HG03378 (cell line): ENCODE data around the gene SLC16A10.
"Not testable (repeated sequence)": the region's sequence is repeated elsewhere in the genome, so short reads cannot be mapped to it uniquely, and the experiment has no call there.

ENCODE experiments used
- ATAC-seq: cut with Tn5 transposase; IDR thresholded peaks from one replicate; pipeline ENCODE4 v1.9.1; 2021; ENCODE audit warnings: mild to moderate bottlenecking, moderate library complexity; ENCODE audit not compliant: unreplicated experiment

SLC16A10 gene

DNA sequence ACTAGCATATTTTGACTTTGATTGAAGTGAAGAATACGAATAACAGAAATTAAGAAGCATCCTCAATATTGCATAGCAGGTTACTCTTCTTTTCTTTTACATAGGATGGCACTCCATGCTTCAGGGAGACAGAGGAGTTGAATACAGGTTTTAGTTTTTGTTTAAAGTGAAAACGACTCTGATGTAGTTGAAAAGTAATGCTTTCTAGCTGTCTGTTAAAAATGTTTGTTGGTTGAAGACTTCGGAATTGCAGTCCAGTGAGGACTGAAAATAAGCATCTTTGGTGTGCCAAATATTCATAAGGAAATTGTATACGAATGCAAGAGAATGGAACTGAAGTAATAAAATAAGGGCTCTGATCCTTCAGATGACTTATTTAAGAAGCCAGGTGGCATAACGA is 618 bp upstream of the SLC16A10 start:
- no peak for ATAC-seq

DNA sequence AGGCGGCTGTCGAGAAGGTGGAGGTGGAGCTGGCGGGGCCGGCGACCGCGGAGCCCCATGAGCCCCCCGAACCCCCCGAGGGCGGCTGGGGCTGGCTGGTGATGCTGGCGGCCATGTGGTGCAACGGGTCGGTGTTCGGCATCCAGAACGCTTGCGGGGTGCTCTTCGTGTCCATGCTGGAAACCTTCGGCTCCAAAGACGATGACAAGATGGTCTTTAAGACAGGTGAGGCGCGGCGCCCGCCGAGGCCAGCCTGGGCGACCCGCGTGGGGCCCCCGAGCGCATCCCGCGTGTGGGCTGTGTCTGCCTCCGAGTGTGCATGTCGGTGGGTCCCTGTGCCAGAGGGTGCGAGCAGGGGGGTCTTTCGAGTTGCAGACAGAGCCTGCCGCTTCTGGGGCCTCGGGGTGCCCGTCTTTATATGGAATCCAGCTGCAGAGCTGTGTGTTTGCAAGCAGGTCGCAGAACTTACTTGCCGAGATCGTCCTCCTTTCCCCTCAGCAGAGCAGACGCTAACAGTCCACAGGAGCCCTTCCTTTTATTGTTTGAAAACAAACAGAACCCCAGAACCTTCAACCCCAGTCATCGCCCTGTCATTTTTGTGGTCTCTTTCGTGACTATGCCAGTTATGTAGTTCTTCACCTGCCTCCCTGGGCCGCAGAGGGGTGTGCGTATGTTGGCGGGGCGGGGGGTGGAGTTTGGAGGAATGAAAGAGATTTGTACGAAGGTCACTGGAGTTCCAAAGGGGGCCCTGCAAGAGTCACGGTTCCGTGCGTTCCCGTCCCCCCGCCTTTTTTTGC is 766 bp downstream of the SLC16A10 start:
- ATAC-seq: no peak

DNA sequence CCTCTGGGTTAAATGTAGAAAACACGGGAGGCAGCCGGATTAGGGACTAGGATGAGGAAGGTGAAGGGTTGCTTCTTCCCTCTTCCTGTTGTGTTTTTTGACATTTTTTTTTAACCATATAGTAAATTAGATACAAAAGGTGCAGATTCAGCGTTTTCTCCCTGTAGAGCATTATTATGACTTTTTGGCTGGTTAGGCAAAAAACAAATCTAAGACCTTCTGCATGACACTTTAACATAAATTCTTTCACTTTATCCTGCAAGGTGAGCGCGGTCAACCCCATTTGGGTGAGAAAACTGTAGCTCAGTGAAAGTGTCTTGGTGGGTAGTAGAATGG is 1.3 kb downstream of the SLC16A10 start:
- no peak for ATAC-seq

DNA sequence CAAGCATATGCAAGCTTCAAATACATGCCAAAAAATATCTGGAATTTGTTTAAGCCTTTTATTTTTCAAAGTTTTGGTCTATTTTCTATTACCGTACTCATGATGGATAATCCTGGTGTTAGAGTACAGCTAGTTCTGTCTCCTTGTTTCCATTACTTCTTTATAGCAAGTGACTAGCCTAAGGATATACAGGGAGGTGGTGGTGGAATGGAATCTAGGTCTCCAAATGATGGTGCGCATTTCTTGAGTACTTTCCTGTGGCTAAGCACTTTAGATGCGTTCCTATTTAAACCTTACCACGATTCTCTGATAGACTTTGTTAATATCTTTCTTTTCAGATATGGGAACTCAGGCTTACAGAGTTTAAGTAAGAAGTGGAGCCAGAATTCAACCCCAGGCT is 3.5 kb downstream of the SLC16A10 start:
- ATAC-seq: no peak

DNA sequence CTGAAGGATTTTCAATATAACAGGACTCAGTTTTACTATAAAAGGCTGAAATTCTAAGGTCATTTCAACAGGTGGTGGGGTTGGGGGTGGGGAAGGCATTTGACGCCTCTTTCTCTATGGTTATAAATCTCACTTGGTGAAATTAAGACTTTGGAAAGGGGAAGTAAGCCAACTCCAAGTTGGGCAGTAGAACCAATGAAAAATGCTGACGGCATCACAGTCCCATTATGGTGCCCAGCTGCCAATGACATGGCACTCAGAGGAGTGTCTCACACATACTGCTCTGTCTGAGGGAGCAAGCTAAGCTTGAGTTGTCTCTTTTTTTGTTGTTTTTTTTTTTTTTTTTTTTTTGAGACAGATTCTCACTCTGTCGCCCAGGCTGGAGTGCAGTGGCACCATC is 4.7 kb downstream of the SLC16A10 start:
- ATAC-seq: no peak

DNA sequence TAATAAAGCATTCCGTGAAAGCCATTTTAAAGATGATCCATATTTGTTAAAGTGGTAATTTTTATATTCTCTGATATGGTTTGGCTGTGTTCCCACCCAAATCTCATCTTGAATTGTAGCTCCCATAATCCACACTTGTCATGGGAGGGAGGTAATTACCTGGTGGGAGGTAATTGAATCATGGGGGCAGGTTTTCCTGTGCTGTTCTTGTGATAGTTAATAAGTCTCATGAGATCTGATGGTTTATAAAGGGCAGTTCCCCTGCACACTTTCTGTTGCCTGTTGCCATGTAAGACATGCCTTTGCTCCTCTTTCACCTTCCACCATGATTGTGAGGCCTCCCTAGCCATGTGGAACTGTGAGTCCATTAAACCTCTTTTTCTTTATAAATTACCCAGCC is 8.2 kb downstream of the SLC16A10 start:
- not testable (repeated sequence) for ATAC-seq

DNA sequence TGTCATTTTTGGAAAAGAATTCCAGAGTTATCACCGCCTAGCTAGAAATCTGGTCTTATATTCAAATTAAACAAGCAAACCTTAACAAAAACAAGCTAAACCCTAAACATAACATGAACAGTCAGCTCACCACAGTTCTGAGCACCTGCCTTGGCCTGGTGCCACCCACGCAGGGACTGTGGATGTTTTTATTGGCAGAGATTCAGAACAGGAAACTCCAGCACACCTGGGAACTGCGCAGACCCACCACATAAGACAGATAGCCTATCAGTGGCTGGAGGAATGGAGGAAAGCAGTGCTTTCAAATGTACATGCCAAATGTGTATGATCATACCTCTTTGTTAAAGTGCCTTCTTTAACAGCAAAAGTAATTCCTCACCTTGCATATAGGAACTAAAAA is 8.9 kb downstream of the SLC16A10 start:
- ATAC-seq: no peak

DNA sequence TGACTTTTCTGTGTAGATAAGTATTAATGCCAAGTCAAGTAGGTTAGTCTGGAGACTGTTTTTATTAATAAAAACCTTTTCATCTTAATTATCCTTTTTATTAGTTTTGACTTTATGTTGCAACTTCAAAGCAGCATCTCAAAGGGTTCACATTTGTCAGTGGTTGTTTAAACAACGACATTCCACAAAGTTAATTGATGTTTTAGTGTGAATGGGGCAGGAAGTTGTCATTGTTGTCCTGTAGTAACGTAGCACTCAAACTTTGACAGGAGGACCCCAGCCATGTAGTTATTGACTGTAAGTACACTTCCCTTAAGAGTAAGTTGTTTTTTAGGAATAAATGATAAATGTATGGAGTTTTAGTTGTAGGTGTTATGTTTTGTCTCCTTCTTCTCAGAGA is 11.3 kb downstream of the SLC16A10 start:
- no peak for ATAC-seq

DNA sequence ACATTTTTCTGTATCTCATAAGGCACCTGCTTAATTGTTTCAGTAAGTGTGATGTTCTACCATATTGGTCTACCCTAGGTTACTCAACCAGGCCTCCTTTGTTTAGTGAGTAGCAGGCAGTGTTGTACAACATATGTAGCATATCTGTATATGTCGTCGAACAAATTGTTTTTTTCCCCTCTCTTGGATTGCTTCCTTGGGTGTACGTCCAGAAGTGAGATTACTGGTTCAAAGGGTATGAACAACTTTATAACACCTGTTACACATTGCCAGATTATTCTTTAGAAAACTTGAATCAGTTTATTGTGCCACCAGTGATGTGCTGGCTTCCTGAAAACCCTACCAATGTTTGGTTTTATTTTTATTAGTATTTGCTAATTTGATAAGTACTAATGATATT is 14.7 kb downstream of the SLC16A10 start:
- ATAC-seq: no peak

DNA sequence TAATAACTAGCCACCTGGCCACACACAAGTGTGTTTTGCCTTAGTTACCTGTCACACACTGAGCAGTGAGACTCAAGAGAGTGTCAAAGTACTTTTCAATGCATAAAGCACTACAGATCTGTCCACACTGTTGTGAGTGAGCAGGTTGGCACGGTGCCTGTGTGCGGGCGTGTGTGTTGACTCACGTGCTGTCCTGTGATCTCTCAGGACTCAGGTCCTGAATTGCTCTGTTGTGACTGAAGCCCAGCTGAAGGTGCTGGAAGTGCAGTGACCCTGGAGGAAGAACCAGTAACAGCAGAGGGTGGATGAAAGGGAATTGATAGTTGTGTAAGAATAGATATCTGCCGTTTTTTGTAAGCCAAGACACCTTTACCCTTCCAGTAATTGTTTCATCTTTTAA is 18.3 kb downstream of the SLC16A10 start:
- no peak for ATAC-seq

DNA sequence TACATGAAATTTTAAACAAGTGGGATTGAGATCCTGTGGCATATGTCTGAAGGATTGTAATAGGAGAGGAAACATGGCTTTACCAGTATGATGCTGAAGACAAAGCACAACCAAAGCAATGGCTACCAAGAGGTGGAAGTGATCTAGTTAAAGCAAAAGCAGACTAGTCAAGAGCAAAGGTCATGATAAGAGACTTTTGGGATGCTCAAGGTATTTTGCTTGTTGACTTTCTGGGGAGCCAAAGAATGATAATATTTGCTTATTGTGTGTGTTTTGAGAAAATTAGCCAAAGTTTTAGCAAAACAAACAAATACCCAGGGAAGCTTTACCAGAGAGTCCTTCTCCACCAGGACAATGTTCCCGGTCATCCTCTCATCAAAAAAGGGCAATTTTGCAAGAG is 20.3 kb downstream of the SLC16A10 start:
- ATAC-seq: no peak

DNA sequence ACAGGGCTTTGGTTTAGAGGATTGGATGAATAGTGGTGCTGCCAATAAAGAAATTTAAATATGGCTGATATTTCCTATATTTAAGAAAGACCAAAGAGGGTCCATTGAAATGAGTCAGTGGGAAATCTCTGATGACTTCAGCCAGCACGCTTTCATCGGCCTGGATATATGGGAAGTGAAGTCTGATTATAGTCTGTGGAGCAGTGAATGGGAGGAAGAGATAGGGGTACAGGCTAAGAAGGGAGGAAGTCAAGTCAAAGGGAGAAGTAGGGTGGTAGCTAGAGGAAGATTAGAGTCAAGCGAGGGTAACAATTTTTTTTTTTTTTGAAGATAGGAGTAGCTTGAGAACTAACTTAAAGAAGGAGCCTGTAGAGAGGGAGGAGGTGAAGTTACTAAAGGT is 22.7 kb downstream of the SLC16A10 start:
- no peak for ATAC-seq

DNA sequence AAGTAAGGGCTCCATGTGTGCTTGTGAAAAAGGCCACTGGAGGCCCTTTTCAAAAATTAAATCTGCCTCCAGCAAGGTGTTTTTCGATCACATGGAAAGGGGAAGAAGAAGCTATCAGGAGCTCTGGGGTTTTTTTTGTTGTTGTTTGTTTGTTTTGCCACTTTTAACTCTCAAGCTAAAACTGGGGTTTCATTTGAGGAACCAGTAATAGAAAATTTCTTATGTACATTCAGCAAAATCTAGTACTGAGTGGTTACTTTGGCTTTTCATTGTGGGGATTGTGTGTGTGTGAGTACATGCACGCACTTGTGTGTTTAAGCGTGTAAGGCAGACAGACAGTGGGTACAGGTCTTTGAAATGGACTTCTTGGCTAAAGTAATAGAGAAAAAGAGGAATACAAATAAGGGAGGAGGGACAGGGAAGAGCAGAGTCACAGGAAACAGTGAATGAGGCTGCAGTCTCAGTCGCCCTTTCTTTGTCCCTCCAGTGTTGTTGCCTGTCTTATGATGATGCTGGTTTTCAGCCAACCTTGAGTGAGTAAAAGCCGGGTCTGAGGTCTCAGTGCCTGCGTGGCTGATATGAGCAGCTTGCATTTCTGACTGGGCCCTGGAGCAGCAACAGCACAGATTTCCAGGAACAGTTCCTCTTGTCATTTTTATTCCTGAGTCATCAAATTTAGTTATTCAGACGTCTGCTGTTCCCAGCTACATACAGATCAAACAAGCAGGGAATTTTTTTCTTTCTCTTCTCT is 26.2 kb downstream of the SLC16A10 start:
- no peak for ATAC-seq

DNA sequence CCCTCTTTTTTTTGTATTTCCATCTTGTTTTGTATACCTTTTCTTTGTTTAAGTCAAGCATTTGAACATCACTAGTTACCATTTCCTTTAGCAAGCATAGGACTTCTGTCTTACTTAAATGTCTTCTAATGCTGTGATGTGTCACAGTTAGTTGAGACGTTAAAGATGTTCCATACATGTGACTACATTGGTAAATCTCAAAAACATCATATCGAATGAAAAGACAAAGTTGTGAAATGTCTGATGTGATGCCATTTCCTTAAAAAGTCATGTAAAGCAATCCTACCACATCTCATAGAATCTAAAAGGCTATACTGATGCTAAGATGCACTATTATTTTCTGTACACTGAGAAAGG is 26.8 kb downstream of the SLC16A10 start:
- no peak for ATAC-seq

DNA sequence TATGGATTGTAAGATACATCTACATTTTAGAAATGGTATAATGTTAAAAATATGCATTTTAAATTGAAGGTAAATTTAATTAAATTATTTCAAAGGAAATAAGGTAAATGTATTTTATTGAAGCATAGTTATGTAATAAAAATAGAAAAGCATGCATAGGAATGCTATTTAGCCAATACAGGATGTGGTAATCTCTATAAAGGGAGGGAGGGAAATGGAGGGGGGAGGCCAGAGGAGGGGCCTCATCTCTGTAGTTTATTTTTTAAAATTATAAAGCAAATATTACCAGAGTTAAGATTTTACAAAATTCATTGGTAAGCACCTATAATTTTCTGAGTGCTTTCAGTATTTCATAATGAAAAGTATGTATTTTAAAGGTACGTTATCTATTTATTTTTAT is 27.2 kb downstream of the SLC16A10 start:
- no peak for ATAC-seq

DNA sequence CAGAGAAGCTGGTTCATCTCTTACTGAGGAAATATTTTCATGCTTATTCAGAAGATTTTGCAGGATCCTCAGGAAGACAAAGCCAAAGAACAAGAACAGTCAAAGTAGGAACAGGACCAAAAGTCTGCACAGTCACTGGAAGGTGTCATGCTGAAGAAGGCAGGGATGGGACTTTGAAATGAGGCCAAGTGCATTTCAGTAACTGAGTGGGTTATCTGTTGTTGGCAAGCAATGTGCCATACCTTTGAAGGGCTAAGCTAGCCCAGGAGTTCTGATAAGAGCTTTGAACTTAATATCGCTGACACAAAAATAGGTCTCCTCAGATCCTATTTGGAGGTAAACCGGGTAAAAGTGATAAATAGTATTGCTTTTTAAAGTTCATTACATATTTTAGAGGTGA is 31.5 kb downstream of the SLC16A10 start:
- ATAC-seq: no peak

DNA sequence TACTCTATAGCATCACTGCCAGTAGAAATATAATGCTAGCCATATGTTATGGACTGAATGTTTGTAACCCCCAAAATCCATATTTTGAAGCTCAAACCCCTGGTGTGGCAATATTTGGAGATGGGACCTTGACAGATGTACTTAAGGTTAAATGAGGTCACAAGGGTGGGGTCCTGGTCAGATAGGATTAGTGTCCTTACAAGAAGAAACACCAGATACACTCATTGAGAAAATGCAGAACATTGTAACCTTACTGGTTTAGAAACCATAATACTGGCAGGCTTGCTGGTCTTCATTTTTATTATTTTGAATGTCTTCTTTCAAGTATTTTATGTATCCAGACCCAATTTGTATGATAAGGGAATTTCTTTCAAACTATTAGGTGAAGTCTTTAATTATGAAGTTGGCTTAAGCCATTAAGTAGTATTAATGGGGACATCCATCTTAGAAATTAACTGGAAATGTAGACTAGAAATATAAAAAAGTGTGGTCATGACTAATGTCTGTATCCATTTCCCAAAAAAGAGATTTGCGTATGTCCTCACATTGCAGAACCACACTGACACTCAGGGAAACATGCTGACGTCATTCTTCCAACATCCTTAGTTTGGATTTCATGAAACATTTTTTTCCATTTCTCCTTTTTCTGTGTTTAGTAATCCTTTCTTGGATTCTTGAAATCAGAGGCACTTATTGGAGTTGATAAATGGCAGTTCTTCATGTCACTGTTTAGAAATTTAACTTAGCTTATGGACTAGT is 32.4 kb downstream of the SLC16A10 start:
- ATAC-seq: no peak

DNA sequence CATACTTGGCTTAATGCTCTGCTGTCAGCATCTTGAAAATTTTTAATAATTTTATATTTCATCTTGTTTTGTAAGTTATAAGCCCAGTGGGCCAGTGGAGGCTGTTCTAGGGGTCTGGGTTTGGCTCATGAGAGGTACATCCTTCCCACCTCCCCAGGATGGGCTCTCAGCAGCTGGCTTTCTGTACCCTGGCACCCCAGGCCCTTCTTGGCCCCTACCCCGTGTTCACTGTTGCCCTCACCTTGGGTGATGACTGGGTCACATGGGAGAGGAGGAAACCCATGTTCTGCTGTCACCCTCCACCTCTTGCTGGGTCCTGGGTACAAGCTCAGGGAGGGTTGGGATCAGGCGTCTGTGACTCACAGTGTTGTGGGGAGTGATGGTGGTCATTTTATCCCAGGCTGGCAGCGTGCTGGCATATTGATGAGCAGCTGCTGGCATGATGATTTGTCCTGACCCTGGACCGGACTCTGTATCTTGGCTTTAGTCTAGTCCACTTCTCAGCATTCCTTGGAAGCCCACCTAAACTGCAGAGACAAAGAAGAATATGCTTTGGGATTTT is 34.6 kb downstream of the SLC16A10 start:
- no peak for ATAC-seq

DNA sequence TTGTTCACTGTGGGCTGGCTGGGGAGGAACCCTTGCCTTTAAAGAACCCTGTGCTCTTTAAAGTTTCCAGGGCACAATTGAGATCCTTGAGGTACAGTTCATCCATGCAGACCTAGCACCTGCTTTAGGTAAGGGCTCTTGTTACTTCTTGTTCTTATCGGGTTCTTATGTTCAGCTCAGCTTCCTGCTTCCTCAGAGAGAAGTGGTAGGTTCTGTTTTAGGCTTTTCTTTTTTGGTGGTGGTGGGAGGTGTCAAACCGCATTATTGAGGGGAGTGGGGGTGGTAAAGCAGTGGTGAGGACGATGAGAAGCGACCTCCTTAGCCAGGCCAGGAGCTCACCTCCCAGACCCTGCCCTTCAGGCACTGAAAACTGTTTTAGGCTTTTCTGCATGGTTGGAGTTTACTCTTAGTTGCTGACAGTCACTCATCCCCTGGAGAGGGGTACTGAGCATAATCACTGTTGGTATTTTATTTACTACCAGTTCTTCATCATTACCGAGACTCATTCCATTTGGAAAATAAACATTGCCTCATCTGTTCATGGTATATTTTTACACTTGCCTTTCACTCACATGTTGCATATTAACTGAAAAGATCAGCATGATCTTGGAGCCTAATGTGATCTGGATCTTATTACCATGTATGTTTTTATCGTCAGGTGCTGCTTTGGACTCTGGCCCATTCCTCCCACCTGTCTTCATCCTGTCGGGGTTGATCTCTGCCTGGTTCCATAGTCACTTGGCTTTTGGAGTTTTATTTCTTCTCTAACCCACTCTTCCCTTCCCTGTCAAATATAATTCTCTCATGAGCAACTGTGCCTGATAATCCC is 35.4 kb downstream of the SLC16A10 start:
- ATAC-seq: no peak

DNA sequence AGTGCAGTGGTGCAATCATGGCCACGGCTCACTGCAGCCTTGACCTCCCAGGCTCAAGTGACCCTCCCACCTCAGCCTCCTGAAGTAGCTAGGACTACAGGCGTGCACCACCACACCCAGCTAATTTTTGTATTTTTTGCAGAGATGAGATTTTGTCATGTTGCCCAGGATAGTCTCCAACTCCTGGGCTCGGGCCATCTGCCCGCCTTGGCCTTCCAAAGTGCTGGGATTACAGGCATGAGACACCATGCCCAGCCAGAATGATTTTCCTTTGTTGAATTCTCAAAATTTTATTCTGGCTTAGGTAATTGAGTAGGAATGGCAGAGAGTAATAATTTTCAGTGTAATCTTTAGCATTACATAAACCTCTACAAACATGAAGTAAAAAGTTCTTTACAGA is 37.1 kb downstream of the SLC16A10 start:
- ATAC-seq: no peak

DNA sequence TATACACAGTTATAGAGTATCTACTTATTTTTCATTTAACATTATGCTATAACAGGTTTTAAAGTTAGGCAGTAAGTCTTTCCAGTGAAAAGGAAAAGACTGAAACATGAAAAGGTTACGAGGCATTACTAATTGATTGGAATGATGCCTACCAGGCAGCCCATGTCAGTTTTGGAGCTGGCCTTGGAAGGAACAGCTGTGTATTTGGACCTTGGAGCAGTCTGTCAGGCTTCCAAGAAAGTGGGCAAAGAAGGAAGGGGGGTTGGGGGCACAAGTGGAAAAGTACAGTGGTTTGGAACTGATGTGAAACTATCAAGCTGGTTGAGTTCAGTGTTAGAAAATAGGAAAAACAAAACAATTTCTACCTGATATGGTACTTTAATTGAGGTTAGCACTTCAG is 41.7 kb downstream of the SLC16A10 start:
- ATAC-seq: no peak
